Heart left ventricle (tissue), 16 donors: ENCODE results near the gene ANKRD28. TPM values are rescaled to one million over a fixed set of nuclear protein-coding genes. Genes with fewer than 3 reads are reported as not detected.

Source experiments
- ATAC-seq, 4 donors: fragments of 200-7000 bp; cut with Tn5 transposase; one replicate each; pipeline ENCODE4 v1.9.1; 2020 to 2022; ENCODE audit warnings: moderate library complexity in 4 of 4, mild to moderate bottlenecking in 3 of 4, moderate number of reproducible peaks in 1 of 4
- DNase-seq, 5 donors: peaks; one replicate each; pipeline ENCODE4 v3.0.0-alpha.2; 2020
- H3K27ac ChIP-seq, 12 donors: fragments of 200-600 bp; sonication (generic) in 4 of 12; one replicate each; pipeline versions ENCODE4 v1.5.0 to v1.8.0; 2016 to 2022; ENCODE audit warnings: mild to moderate bottlenecking in 2 of 12
- H3K27me3 ChIP-seq, 9 donors: fragments of 200-600 bp; sonication (generic) in 2 of 9; one replicate each; pipeline versions ENCODE4 v1.5.1 to v1.8.0; 2016 to 2022; ENCODE audit warnings: mild to moderate bottlenecking in 3 of 9
- H3K36me3 ChIP-seq, 9 donors: fragments of 200-600 bp; sonication (generic) in 2 of 9; one replicate each; pipeline versions ENCODE4 v1.5.0 to v1.8.0; 2018 to 2022; ENCODE audit warnings: mild to moderate bottlenecking in 2 of 9
- H3K4me1 ChIP-seq, 12 donors: fragments of 200-600 bp; sonication (generic) in 4 of 12; one replicate each; pipeline versions ENCODE4 v1.5.0 to v1.8.0; 2016 to 2022; ENCODE audit warnings: mild to moderate bottlenecking in 3 of 12
- H3K4me3 ChIP-seq, 12 donors: fragments of 200-600 bp; sonication (generic) in 4 of 12; one replicate each; pipeline versions ENCODE4 v1.5.0 to v1.8.0; 2017 to 2022; ENCODE audit warnings: mild to moderate bottlenecking in 9 of 12, moderate library complexity in 4 of 12
- H3K9me3 ChIP-seq, 12 donors: fragments of 200-600 bp; sonication (generic) in 4 of 12; one replicate each; pipeline versions ENCODE4 v1.5.0 to v1.8.0; 2016 to 2022; ENCODE audit warnings: mild to moderate bottlenecking in 1 of 12
- POLR2A ChIP-seq, 2 donors: fragments of 450-650 bp; IDR thresholded peaks; one replicate each; pipeline ENCODE4 v1.6.1; 2017; ENCODE audit warnings: antibody characterized with exemption in 2 of 2, mild to moderate bottlenecking in 2 of 2, moderate library complexity in 2 of 2
- WGBS, 4 donors: extraction: QIAGEN DNeasy Blood & Tissue Kit in 2 of 4; methylation state at CpG; one replicate each; pipeline versions ENCODE4 v1.1.5 to v1.1.7; 2013 to 2018; 5-methylcytosine and 5-hydroxymethylcytosine counted together
- intact Hi-C, 10 donors: fragments of 100-400 bp; cut with DNase I; formaldehyde crosslinking; loops; one replicate each; pipeline versions ENCODE4 v1.11.1 to v1.14.2; 2022
- polyA plus RNA-seq, 2 donors: library from polyadenylated mRNA; stranded (reverse); fragments of 200-250 nt; gene quantifications; one replicate each; pipeline ENCODE4 v1.2.3, GENCODE V29; 2013
- total RNA-seq, 9 donors: library from RNA; depleted of rRNA in 2 of 9; stranded (reverse); fragments of >200 nt in 2 of 9; fragmentation: NEBNext Ultra II Directional in 3 of 9; extraction: Animal tissue kit (Norgen Biotek cat#: 25700) in 3 of 9; gene quantifications; one replicate each; pipeline versions ENCODE4 v1.1.0 to v1.2.4, GENCODE V29; 2016 to 2023
- TF ChIP-seq, protein P1 (sequence below), 12 donors: fragments of 200-600 bp; sonication (generic) in 4 of 12; IDR thresholded peaks; one replicate each; pipeline versions ENCODE4 v1.5.0 to v1.8.0; 2018 to 2022; ENCODE audit warnings: antibody characterized with exemption in 12 of 12, mild to moderate bottlenecking in 5 of 12
- donor health status: ischemic (EF 13 %, LVEDD 7.1; RV severe dilation, severe dysfunction).
- donor health status: healthy with polysubstance abuse.
- donor health status: DM: no; HTN: yes; CAD: no.
- donor health status: DM: no; HTN: no; CAD: no.
- donor health status: ischemic (EF 25% LVEDD 6.9; RV normal size, moderate dysfunction).
- donor health status: ischemic (EF 25% LVEDD 5.7; RV mildly dilated, moderate dysfunction).
- donor health status: healthy.
- donor health status: DM: yes; HTN: yes; CAD: no.
- donor health status: ischemic (EF 35%, LVEDD 5.7; RV mildly dilated, moderate dysfunction).
- donor health status: nonischemic (EF 11% LVEDD 7.7; RV severe dilation, severe dysfunction).
- donor health status: DM: yes; HTN: yes; CAD: no.
- donor health status: PGD.
- donor health status: ischemic (EF 29% LVEDD 5.4; RV normal size, mild dysfunction).
- donor health status: nonischemic (EF 23%, LVEDD 6.1; RV moderate dilation, normal function).

Gene ANKRD28
- total and polyA plus RNA-seq, 11 donors: 4.9 to 32.1 (median 24.3) TPM

DNA sequence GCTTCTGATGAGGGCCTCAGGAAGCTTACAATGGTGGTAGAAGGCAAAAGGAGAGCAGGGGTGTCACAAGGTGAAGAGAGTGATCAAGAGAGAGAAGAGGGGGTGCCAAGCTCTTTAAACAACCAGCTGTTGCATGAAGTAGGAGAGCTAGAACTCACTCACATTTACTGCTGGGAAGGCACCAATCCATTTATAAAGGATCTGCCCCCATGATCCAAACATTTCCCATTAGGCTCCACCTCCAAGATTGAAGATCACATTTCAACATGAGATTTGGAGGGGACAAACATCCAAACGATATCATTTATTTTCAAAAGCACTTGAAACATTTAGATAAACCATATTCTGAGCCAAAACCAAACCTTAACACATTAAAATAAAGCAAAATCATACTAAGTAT is 26.3 kb downstream of the ANKRD28 start:
- no peak overlapping the region for H3K27ac ChIP-seq
- H3K27me3 ChIP-seq: no peaks in the 10 kb centered on the region
- H3K36me3 ChIP-seq: no peaks in the 10 kb centered on the region
- no peaks in the 10 kb centered on the region for H3K9me3 ChIP-seq
- no peak overlapping the region for H3K4me3 ChIP-seq
- DNase-seq: no peak
- no peak for ATAC-seq
- intact Hi-C loops: no loop called here
- H3K4me1 ChIP-seq: peaks cover 0 to 15% (median 8%) of the 10 kb centered on the region in 12 donors
- TF ChIP-seq, protein P1, sequence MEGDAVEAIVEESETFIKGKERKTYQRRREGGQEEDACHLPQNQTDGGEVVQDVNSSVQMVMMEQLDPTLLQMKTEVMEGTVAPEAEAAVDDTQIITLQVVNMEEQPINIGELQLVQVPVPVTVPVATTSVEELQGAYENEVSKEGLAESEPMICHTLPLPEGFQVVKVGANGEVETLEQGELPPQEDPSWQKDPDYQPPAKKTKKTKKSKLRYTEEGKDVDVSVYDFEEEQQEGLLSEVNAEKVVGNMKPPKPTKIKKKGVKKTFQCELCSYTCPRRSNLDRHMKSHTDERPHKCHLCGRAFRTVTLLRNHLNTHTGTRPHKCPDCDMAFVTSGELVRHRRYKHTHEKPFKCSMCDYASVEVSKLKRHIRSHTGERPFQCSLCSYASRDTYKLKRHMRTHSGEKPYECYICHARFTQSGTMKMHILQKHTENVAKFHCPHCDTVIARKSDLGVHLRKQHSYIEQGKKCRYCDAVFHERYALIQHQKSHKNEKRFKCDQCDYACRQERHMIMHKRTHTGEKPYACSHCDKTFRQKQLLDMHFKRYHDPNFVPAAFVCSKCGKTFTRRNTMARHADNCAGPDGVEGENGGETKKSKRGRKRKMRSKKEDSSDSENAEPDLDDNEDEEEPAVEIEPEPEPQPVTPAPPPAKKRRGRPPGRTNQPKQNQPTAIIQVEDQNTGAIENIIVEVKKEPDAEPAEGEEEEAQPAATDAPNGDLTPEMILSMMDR (IDR thresholded peaks at IDR 0.05): no peak
- no peak for TF ChIP-seq POLR2A (IDR thresholded peaks at IDR 0.05)
- 59 to 83% (median 63%) methylated on average over 1 of the region's 1 CpG for WGBS, 4 donors

DNA sequence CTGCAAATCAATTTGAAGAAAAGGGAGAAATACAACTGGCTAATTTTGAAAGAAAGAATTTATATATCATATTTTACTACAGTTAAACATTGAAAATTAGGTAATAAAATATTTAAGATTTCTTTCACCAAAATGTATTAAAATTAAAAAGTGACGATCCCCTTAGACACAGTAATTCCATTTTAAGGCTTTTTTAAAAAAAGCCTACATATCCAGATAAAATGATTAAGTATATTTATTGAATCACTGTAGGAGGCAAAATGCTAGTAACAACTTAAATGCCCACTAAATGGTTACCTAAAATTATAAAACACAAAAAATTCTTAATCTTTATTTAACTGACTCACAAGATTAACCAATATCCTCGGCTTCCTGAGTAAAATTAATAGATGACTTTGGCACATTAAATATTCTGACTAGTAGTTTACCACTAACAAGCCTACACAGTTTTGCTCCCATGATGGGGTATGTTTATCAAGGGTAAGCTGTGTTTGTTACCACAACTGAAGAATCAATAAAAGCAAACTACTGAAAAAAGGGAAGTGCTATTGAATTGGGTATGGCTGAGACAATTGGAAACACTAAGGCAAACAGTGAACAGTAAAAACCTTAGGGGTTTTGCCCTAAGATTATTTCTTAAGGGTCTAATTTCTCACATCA is 28.4 kb downstream of the ANKRD28 start:
- Histone ChIP-seq H3K9me3 (no peaks in the 10 kb centered on the region), H3K27ac (peak overlapping the region in 3 of 12 donors; percentile 22 to 44 (median 43)), H3K4me3 (no peak overlapping the region), H3K27me3 (no peaks in the 10 kb centered on the region), H3K4me1 (peaks cover 0 to 15% (median 8%) of the 10 kb centered on the region in 12 donors), H3K36me3 (peaks cover 0 to 12% (median 0%) of the 10 kb centered on the region in 9 donors)
- TF ChIP-seq, protein P1 (IDR thresholded peaks at IDR 0.05): no peak
- TF ChIP-seq POLR2A (IDR thresholded peaks at IDR 0.05): no peak
- DNase-seq: no peak
- intact Hi-C loops: no loop called here
- no peak for ATAC-seq
- WGBS, 4 donors: 86 to 95% (median 90%) methylated on average over 2 of the region's 2 CpGs

DNA sequence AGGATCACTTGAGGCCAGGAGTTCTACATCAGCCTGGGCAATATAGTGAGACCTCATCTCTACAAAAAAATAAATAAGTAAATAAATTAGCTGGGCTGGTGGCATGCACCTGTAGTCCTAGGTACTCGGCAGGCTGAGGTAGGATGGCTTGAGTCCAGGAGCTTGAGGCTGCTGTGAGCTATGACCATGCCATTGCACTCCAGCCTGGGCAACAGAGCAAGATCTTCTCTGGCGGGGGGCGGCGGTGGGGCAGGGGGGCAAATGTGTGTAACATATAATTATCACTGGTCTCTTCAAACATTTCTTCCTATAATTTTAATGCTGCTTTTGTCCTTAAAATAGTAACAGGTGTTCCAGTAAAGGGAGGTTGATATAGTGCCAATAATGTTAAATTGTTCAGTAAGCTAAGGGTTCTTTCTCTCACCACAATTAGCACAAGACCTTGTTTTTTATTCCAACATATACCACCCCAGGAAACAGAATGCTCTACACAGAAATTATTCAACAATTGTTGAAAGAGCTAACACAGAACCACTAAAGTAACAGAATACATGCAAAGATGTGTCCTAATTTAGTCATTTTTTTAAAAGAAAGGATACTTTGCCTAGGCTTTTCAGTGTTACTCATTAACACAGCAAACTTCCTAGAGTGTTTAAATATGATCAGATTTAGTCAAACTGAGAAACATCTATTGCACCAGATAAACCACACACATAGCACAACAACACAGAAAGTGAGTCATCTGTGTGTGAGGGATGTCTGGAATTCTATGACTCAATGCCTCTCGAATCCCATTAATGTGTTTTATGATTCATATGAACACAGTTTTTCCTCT is 29.1 kb downstream of the ANKRD28 start:
- intact Hi-C loops: no loop called here
- peaks cover 0 to 15% (median 8%) of the 10 kb centered on the region in 12 donors for H3K4me1 ChIP-seq
- peak in 1 of 5 donors; percentile 17 for DNase-seq
- peaks cover 0 to 20% (median 0%) of the 10 kb centered on the region in 9 donors for H3K36me3 ChIP-seq
- no peak overlapping the region for H3K4me3 ChIP-seq
- no peaks in the 10 kb centered on the region for H3K9me3 ChIP-seq
- no peaks in the 10 kb centered on the region for H3K27me3 ChIP-seq
- 81 to 84% (median 83%) methylated on average over 5 of the region's 5 CpGs for WGBS, 4 donors
- TF ChIP-seq, protein P1 (IDR thresholded peaks at IDR 0.05): no peak
- TF ChIP-seq POLR2A (IDR thresholded peaks at IDR 0.05): no peak
- H3K27ac ChIP-seq: peak overlapping the region in 2 of 12 donors; percentile 22 to 44
- peak; percentile 46 to 96 (median 82) for ATAC-seq

DNA sequence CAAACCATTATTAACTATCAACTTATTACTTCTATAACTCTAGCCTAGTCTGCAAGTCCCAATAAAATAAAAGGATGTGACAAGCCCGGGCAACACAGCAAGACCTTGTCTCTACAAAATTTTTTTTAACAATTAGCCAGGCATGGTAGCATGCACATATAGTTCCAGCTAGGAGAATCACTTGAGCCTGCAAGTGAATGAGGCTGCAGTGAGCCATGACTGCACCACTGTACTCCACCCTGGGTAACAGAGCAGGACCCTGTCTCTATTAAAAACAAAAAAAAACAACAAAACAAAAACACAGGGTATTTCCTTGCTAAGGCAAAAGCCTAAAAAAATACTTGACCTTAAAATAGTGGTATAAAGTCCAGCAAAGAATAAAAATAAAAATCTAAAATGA is 31.4 kb downstream of the ANKRD28 start:
- Histone ChIP-seq H3K27ac (no peak overlapping the region), H3K27me3 (no peaks in the 10 kb centered on the region), H3K9me3 (no peaks in the 10 kb centered on the region), H3K4me1 (peaks cover 0 to 15% (median 8%) of the 10 kb centered on the region in 12 donors), H3K36me3 (peaks cover 0 to 22% (median 0%) of the 10 kb centered on the region in 9 donors), H3K4me3 (no peak overlapping the region)
- WGBS, 4 donors: 94 to 98% (median 95%) methylated on average over 1 of the region's 1 CpG
- intact Hi-C loops: no loop called here
- TF ChIP-seq, protein P1 (IDR thresholded peaks at IDR 0.05): no peak
- TF ChIP-seq POLR2A (IDR thresholded peaks at IDR 0.05): no peak
- DNase-seq (no peak), ATAC-seq (no peak)
